ENCODE results near the gene AHSG.
"Not testable (repeated sequence)": the region's sequence is repeated elsewhere in the genome, so short reads cannot be mapped to it uniquely, and the experiment has no call there.

Gene AHSG, protein sequence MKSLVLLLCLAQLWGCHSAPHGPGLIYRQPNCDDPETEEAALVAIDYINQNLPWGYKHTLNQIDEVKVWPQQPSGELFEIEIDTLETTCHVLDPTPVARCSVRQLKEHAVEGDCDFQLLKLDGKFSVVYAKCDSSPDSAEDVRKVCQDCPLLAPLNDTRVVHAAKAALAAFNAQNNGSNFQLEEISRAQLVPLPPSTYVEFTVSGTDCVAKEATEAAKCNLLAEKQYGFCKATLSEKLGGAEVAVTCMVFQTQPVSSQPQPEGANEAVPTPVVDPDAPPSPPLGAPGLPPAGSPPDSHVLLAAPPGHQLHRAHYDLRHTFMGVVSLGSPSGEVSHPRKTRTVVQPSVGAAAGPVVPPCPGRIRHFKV

DNA sequence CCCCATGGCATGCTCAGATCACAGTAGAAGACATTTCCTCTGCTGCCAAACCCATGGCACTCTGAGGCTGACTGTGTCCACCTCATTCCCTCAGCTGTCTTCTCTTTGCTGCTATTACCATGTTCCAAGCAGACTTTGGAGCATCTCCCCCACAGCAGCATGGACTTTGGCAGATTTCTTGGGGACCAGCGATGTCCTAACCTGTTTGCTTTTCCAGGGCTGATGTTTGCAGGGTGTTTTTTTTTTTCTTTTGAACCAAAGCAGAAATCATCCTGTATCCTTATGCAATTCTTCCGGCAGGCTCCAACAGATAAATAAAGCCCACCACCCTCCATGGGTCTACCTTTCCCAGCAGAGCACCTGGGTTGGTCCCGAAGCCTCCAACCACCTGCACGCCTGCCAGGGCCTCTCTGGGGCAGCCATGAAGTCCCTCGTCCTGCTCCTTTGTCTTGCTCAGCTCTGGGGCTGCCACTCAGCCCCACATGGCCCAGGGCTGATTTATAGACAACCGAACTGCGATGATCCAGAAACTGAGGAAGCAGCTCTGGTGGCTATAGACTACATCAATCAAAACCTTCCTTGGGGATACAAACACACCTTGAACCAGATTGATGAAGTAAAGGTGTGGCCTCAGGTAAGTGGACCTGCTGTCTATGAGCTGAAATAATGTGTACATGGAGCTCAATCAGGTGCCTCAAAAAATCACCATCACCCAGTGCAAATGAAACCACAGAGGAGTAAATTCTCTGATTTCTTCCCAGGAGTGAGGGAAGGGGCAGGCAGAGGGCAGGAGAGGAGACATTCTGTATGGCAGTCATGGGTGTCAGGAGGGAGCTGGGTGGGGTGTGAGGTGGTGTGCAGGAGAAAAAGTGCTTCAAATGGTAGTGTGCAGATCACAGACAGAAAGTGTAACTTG lies at the start of gene AHSG:
AHSG (plus strand) TSS at position 340 of the 916 bp plus-strand sequence; CDS start at position 422, 82 bp downstream.
- no peak for DNase-seq

DNA sequence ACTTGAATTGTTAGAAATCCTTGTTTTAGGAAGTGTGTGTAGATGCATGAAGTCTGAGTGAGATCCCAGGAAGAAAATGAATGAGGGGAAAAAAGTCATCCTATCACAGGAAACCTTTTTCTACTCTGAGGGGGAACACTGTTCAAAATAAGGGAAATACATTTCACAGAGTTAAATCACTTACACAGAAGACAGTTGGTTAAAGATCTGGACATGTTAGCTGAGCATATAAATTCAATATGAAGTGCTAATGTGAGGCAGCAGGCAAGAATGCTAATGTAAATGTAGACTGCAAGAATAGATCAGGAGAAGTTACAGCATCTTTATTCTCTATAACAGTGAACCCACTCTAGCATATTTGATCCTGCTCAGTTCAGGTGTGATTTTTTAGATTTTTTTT lies 48.3 kb upstream of the AHSG start:
- DNase-seq: no peak

DNA sequence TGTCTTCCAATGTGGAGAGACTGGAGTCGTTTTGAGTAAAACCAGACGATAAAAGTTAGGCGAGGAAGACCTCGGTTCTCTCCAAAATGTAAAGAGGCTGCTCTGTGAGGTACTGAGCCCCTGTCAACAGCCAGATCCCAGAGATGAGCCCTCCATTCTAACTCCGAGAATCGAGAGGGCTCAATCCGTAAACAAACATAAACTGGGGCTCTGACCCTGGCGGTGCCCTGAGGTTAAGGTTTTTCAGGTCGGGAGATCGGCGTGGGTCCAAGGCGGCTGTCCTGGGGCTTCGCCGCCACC lies 46.1 kb upstream of the AHSG start:
- DNase-seq: no peak

DNA sequence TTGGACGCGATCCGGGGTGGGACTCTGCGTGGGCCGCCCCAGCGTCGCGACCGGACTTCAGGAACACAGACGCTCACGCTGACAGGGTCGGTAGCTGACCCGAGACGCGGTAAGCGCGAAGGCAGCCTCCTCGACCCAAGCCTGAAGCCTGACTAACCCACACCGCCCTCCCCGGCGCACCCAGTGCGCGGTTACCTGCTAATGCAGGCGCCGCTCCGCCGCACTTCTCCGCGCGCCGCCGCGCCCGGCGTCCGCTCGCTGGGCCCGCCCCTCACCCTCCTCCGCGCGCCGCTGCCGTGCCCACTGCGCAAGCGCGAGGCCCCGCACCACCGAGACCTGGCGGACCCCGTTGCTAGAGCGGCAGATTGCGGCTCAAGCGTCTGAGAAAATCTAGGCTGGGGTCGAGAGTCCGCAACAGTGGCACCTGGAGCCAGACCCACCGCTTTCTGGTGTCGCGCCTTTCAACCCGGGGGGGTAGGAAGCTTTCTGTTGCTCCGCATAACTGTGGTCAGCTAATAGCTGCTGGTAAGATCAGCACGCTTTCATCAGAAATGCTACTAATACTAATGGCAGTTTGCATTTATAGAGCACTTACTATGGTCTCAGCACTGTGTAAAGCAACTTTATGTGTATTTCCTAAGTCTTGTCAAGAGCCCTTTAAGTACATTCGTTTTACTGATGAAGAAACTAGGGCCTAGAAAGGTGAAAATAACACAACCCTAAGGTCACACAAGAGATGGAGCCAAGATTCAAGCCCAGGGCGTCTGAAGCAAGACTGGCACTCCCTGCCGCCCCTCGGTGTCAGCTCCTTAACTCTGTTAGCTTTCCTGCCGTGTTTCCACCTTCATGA lies 45.6 kb upstream of the AHSG start, which contains the start of gene TBCCD1:
TBCCD1 (minus strand) TSS at position 268 of the 850 bp plus-strand sequence. CDS start 3,010 bp downstream, outside the sequence.
- peak; percentile 71 to 80 for DNase-seq

DNA sequence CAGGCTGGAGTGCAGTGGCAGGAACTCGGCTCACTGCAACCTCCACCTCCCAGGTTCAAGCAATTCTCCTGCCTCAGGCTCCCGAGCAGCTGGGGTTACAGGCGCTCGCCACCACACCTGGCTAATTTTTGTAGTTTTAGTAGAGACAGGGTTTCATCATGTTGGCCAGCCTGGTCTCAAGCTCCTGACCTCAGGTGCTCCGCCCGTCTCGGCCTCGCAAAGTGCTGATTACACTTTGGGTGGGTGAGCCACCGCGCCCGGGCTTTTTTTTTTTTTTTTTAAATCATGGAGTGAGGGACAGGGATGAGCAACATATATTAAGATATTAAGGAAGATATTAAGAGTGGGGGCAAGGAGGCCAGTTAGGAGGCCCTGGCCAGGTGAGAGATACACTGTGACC lies 43.5 kb upstream of the AHSG start:
- not testable (repeated sequence) for DNase-seq

DNA sequence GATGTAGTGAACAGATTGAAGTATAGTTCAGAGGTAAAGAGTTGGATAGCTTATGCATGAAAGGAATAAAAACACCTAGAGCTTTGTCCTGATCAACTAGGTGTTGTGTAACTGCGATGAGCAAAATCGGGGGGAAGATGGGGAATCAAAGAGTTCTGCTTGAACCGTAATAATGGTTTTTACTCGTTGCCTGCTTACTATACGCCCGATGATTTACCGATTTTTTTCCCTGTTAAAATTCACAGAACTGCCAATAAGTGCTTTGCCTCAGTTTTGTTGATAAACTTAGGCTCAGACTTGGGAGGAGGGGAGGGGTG lies 43.1 kb upstream of the AHSG start:
- no peak for DNase-seq

DNA sequence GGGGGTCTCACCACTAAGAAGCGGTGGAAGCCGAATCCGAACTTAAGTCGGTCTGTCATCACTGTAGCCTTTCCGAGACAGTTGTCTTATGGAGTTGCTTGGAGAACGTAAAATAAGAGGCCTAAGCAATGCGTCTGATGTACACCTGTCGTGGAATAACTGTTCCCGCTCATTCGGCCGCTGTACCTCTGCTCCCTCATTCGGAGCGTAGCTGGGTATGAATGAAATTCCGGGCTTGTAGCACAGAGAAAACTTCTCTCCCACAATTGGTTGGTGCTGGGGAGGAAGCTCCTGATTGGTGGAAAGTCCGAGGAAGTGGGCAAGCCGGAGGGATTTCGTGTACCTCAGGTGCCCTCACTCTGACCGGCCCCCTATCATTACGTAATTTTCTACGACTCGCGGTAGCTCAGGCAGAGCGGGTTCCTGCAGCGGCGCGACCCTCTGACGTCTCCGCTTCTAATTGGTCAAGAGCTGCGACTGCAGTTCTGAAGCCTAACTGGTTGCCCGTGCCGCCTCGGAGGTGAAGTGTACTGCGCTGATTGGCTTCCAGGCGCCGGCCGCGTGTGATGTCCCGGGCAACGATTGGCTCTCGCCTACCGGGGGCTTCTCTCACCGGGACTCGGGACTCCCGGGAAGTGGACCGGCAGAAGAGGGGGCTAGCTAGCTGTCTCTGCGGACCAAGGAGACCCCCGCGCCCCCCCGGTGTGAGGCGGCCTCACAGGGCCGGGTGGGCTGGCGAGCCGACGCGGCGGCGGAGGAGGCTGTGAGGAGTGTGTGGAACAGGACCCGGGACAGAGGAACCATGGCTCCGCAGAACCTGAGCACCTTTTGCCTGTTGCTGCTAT lies 42.5 kb upstream of the AHSG start, which contains the start of gene DNAJB11:
DNAJB11 (plus strand) TSS at position 625 of the 845 bp plus-strand sequence; CDS start at position 803, 178 bp downstream.
- peak; percentile 89 to 97 for DNase-seq

DNA sequence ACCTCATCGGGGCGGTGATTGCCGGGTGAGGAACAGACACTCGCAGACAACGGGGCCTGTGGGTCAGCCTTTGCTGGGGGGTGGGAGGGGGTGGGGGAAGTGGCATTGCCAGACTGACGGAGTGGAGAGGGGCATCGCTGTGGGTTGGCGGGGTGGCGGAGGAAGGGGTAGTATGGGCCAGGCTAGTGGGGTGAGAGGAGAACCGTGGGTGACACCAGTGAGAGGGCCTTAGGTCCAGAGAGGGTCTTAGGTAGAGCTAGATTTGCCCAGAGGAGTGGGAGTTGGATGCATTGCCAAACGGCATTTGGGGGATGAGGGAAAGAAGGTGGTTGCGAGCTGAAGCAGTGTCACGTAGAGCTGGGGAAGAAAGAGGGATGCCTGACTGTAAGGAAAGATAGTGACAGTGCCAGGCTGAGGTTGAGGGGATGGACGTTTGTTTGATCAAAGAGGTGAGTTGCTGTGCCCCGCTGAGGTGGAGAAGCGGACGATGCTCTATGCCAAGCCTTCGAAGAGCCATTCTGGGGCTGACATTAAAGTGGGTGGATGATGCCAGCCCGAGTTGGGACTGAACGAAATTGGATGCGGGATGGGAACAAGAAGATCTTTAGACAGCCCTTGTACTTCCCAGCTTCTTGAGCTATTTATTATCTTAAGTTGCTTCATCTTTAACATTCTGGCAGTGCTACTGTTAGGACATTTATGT lies 41.8 kb upstream of the AHSG start:
- DNase-seq: no peak

DNA sequence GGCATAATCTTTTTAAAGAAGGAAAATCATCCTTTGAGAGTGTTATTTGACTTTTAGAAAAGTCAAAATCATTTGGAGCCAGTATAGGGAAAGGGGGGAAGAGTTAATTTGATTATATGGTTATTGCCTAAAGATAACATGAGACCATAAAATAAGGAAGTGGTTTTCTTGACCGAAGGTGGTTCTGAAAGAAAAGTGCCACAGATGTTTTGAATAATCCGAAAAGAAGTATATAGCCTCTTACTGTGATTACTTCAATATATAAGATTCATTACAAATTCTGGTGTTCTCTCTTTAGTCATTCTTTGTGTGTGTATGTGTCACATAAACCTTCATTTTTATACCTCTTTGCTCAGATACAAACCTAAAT lies 41.2 kb upstream of the AHSG start:
- DNase-seq: no peak

DNA sequence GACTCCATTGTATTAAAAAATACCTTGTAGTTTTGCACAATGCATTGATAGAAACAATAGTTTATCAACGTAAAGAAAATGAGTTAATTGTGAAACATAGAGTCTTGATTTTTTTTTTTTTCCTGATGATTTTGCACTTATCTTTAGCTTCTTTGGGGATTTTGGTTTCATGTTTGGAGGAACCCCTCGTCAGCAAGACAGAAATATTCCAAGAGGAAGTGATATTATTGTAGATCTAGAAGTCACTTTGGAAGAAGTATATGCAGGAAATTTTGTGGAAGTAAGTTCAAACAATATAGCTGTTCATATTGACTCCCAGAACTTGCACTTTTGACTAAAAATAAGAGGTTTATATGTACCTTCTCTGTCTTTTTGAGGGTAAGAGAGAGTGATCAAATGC lies 35.3 kb upstream of the AHSG start:
- DNase-seq: no peak

DNA sequence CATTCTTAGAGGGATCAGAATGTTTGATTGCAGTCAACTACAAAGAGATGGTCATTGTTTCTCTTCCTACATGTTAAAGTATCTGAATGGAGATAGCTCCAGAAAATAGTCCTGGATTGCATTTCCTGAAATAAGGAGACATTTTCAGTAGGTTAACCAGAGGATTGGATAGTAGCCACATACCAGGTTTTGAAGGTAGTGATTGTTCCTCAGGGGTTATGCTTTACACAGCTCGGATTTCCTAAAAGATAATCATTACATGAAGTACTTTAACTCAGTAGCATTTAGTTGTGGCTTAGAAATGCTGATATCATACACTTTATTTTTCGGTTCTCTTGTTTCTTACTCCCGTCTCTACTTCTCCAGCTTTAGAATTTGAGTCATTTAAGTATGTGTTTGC lies 32.1 kb upstream of the AHSG start:
- no peak for DNase-seq

DNA sequence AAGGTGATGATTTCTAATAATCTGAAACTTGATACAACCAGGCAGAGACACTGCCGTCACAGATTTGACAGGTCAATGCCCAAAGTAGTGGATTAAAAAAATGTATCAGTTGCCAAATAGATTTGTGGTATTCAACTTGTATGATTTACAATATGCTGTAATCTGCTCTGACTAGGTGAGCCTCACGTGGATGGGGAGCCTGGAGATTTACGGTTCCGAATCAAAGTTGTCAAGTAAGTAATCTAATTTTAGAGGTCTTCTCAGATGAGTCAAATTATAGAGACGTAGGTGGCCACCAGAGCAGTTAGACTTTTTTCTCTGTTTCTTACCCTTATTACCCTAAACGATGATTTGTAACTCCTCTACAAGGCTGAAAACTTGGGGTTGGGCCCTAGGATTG lies 30.3 kb upstream of the AHSG start:
- DNase-seq: no peak

DNA sequence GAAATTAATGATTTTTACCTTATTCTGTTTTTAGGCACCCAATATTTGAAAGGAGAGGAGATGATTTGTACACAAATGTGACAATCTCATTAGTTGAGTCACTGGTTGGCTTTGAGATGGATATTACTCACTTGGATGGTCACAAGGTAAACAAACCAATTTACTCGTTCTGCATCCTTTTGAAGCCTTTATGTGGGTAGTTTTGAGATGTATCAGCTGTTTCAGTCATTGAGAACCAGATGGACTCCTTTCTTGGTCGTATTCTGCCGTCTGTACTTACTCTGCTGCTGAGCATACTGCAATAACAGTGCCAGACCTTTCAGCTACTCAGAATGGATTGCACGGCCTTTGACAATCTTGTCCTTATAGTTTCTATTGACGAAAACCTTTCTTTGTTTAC lies 29.0 kb upstream of the AHSG start:
- DNase-seq: no peak

DNA sequence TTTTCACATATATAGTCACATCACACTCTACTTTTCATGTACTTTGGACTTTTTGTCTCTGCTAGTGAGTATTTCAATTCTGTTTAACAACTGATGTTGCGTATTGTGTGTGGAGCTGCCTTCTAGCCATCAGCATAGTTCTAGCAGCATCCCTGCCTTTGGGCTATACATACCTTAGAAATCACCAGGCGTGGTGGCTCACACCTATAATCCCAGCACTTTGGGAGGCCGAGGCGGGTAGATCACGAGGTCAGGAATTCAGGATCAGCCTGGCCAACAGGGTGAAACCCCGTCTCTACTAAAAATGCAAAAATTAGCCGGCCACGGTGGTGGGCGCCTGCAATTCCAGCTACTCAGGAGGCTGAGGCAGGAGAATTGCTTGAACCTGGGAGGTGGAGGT lies 26.6 kb upstream of the AHSG start:
- not testable (repeated sequence) for DNase-seq

DNA sequence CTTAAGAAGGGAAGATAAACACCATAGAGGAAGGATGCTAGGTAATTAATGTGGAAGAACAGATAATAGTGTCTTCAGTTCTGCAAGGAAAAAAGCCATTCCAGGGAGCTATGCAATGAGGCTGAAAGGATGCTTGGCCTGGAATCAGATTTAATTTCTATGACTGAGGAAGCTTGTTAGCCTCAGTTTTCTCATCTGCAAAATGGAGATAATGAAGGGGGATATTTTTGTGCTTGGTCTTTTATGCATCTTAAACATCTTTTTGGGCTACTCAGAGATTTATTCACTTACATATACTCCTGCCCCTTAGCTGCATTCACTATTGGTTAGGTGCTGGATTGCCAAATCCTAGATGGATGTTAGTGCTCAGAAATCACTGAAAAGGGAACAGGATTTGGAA lies 25.7 kb upstream of the AHSG start:
- no peak for DNase-seq

DNA sequence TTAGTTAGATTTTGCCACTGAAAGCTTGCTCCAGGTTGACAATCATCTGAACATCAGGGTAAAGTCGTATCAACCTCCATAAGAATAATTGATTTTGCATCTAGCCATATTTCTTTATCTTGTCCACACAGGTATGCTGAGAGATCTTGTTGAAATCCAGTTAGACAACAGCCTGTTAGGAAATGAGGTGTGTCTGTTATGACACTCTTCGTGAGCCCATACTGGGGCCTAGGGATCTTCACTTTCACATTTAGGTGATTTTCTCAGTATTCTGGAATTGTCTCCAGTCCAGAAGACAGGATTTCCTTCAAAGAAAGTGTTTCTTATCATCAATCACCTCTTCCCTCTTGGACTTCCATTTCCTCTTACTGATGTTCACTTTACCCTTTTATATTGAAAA lies 24.2 kb upstream of the AHSG start:
- DNase-seq: no peak

DNA sequence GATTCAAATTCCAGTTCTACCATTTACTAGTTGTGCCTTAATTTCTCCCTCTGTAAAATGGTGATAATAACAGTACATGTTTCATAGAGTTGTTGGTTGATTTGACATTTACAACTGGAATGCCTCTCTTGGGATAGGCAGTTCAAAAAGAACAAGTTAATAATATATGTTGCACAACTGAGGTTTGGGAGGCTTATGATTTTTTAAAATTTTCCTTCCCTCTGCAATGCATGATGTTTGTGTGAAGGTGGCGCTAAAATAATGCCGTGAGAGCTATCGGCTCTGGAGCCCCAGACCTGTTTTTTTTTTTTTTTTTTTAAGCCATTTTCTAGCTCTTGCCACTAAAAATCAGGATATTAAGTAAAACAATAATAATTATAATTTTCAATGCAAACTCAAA lies 23.7 kb upstream of the AHSG start:
- DNase-seq: no peak

DNA sequence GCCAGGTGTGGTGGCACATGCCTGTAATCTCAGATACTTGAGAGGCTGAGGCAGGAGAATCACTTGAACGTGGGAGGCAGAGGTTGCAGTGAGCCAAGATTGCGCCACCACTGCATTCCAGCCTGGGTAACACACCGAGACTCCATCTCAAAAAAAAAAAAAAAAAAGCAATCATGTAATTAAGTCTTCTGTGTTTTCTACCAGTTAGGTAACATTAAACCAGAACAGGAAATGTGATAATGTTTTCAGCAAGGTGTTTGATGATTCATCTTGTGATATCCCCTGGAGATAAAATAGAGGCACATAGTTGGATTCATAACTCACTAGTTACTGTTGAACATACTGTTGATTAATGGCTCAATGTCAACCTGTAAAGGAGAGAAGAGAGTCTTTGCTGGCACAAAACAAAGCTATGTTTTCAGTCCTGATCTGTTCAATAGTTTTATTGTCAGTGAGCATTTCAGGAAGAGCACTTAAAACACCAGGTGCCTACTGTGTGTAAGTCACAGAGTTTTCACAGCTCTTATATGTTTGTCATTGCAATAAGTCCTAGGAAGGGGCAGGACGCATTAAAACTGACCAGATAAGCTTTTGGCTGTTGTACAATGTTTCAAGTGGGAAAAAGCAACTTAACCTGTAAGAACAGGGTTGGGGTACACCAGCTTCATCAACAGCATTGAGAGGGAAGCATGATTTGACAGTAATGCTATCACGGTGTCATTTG lies 22.8 kb upstream of the AHSG start:
- DNase-seq: no peak

DNA sequence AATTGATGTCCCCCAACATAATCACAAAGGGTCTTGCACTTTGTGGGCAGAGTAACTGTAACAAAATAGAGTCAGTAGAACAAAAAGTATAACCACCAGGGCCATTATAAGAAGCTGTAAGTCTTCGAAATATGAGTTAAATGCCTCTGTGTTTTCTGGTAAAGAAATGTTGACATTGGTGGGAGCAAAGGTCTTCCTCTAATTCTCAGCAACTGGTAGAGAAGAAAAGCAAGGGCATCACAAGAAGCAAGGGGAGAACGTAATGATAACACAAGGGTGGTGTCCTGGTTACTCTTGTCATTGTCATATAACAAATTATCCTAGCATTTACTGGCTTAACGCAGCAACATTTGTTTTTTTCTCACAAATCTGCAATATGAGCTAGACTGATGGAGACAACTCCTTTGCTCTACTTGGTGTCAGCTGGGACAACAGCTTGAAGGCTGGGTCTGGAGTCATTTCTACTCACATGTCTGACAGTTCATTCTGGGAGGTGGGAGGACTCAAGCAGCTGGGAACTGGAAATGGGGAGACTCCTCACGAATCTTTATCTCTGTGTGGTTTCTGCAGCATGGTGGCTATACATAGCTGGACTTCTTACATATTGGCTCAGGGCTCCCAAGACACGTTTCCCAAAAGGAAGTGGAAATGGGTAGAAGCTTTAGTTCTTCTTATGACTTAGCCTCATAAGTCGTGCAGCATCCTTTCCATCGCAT lies 22.1 kb upstream of the AHSG start:
- no peak for DNase-seq

DNA sequence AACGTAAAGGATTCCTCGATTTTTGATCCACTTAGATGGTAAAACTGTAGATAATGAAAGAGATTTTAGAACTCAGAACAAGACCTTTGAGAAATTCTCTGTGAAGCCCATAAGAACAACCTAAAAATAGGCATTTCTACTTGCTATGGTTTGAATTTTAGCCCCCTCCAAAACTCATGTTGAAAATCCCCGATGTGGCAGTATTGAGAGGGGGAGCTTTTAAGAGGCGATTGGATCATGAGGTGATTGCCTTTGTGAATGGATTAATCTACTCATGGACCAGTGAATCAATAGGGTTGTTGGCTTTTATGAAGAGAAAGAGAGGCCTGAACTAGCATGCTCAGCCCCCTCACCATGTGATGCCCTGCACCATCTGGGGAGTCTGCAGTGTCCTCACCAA lies 20.2 kb upstream of the AHSG start:
- DNase-seq: no peak

Measured in NCI-H187 (cell line).